HG03175 (cell line): Measurements from ENCODE around the gene SYCE3.

Experiments
- ATAC-seq: cut with Tn5 transposase; IDR thresholded peaks from one replicate; pipeline ENCODE4 v1.9.1; 2021; ENCODE audit warnings: mild to moderate bottlenecking, moderate library complexity; ENCODE audit not compliant: unreplicated experiment

Gene SYCE3

GRCh38 chr22:50504369-50505211 is 58.1 kb downstream of the SYCE3 start:
- ATAC-seq: no peak

GRCh38 chr22:50503475-50504145 is 59.1 kb downstream of the SYCE3 start:
- no peak for ATAC-seq

- no peak for ATAC-seq
These were observed 59.9 kb downstream of the SYCE3 start for GRCh38 chr22:50502628-50503474.

- ATAC-seq: no peak
These were observed 60.6 kb downstream of the SYCE3 start for GRCh38 chr22:50502096-50502495.
